SK-N-SH treated with all-trans-retinoic acid at 6 μM for 48 hours (cell line): ENCODE data around the gene NAPB.

Experiments used
- ATAC-seq: fragments of 200-7000 bp; cut with Tn5 transposase; 3 replicates; pipeline ENCODE4 v1.9.1; 2020; ENCODE audit warnings: mild to moderate bottlenecking, moderate library complexity
- ARNTL ChIP-seq: fragments of 450-650 bp; formaldehyde crosslinking; IDR thresholded peaks from 2 replicates; pipeline ENCODE4 v1.5.0; 2020; ENCODE audit warnings: low read depth, mild to moderate bottlenecking, moderate library complexity, borderline replicate concordance
- BACH2 ChIP-seq: fragments of 250-450 bp; sonication (Bioruptor Pico); IDR thresholded peaks from 2 replicates; pipeline ENCODE4 v1.9.0; 2021; ENCODE audit warnings: mild to moderate bottlenecking, borderline replicate concordance
- CREB5 ChIP-seq: fragments of 250-450 bp; sonication (Bioruptor Pico); IDR thresholded peaks from 2 replicates; pipeline ENCODE4 v1.5.1; 2020; ENCODE audit warnings: low read depth, mild to moderate bottlenecking, moderate library complexity
- CSDC2 ChIP-seq: fragments of 250-450 bp; sonication (Bioruptor Pico); IDR thresholded peaks from 2 replicates; pipeline ENCODE4 v1.5.0; 2020; ENCODE audit warnings: mild to moderate bottlenecking, moderate library complexity
- CSRNP3 ChIP-seq: fragments of 250-450 bp; sonication (Bioruptor Pico); IDR thresholded peaks from 2 replicates; pipeline ENCODE4 v1.5.1; 2021; ENCODE audit warnings: mild to moderate bottlenecking, moderate library complexity
- ESRRG ChIP-seq: fragments of 250-450 bp; sonication (Bioruptor Pico); IDR thresholded peaks from 2 replicates; pipeline ENCODE4 v1.6.1; 2021; ENCODE audit warnings: mild to moderate bottlenecking
- GLIS3 ChIP-seq: fragments of 250-450 bp; sonication (Bioruptor Pico); IDR thresholded peaks from 2 replicates; pipeline ENCODE4 v1.5.0; 2020; ENCODE audit warnings: mild to moderate bottlenecking, moderate library complexity
- ISL1 ChIP-seq: fragments of 250-450 bp; sonication (Bioruptor Pico); IDR thresholded peaks from 2 replicates; pipeline ENCODE4 v2.1.2; 2022; ENCODE audit warnings: mild to moderate bottlenecking, moderate library complexity
- OSR1 ChIP-seq: fragments of 250-450 bp; sonication (Bioruptor Pico); IDR thresholded peaks from 2 replicates; pipeline ENCODE4 v1.8.0; 2022; ENCODE audit warnings: moderate library complexity, mild to moderate bottlenecking, inconsistent platforms
- PPARA ChIP-seq: fragments of 250-450 bp; sonication (Bioruptor Pico); IDR thresholded peaks from 2 replicates; pipeline ENCODE4 v1.5.0; 2020; ENCODE audit warnings: mild to moderate bottlenecking, borderline replicate concordance
- RARB ChIP-seq: fragments of 250-450 bp; sonication (Bioruptor Pico); IDR thresholded peaks from 2 replicates; pipeline ENCODE4 v1.8.0; 2021; ENCODE audit warnings: mild to moderate bottlenecking, moderate library complexity
- SNAI2 ChIP-seq: fragments of 250-450 bp; sonication (Bioruptor Pico); IDR thresholded peaks from 2 replicates; pipeline ENCODE4 v1.5.0; 2020; ENCODE audit warnings: mild to moderate bottlenecking, moderate library complexity
- TCF4 ChIP-seq: fragments of 250-450 bp; sonication (Bioruptor Pico); IDR thresholded peaks from 2 replicates; pipeline ENCODE4 v1.8.0; 2021; ENCODE audit warnings: mild to moderate bottlenecking, moderate library complexity, borderline replicate concordance
- ZC3H10 ChIP-seq: fragments of 250-450 bp; sonication (Bioruptor Pico); IDR thresholded peaks from 2 replicates; pipeline ENCODE4 v1.5.1; 2021; ENCODE audit warnings: mild to moderate bottlenecking, moderate library complexity
- ZFP3 ChIP-seq: fragments of 250-450 bp; sonication (Bioruptor Pico); IDR thresholded peaks from 2 replicates; pipeline ENCODE4 v1.5.0; 2020; ENCODE audit warnings: mild to moderate bottlenecking, moderate library complexity
- ZFP30 ChIP-seq: fragments of 450-650 bp; formaldehyde crosslinking; IDR thresholded peaks from 2 replicates; pipeline ENCODE4 v1.5.0; 2022; ENCODE audit warnings: mild to moderate bottlenecking, moderate library complexity
- ZNF565 ChIP-seq: fragments of 450-650 bp; formaldehyde crosslinking; conservative IDR thresholded peaks from 2 replicates; pipeline ENCODE4 v1.5.0; 2020; ENCODE audit warnings: low read depth, mild to moderate bottlenecking, moderate library complexity
- ZNF8 ChIP-seq: fragments of 450-650 bp; formaldehyde crosslinking; IDR thresholded peaks from 2 replicates; pipeline ENCODE4 v1.5.0; 2020; ENCODE audit warnings: mild to moderate bottlenecking, moderate library complexity
- TF ChIP-seq, protein P1 (sequence below): fragments of 250-450 bp; sonication (Bioruptor Pico); IDR thresholded peaks from 2 replicates; pipeline ENCODE4 v1.8.0; 2020; ENCODE audit warnings: mild to moderate bottlenecking, moderate library complexity, borderline replicate concordance
- TF ChIP-seq, protein P2 (sequence below): fragments of 250-450 bp; sonication (Bioruptor Pico); IDR thresholded peaks from 2 replicates; pipeline ENCODE4 v1.8.0; 2021; ENCODE audit warnings: low read depth, mild to moderate bottlenecking, moderate library complexity, borderline replicate concordance
- TF ChIP-seq, protein P3 (sequence below): fragments of 250-450 bp; sonication (Bioruptor Pico); IDR thresholded peaks from 2 replicates; pipeline ENCODE4 v1.5.0; 2020; ENCODE audit warnings: mild to moderate bottlenecking, moderate library complexity

NAPB gene

GRCh38 chr20:23381876-23382275 is 39.4 kb downstream of the NAPB start:
- TF ChIP-seq ZC3H10, result no peak
- TF ChIP-seq CSRNP3 (CRISPR knock-in tag), result no peak
- TF ChIP-seq, protein P1, sequence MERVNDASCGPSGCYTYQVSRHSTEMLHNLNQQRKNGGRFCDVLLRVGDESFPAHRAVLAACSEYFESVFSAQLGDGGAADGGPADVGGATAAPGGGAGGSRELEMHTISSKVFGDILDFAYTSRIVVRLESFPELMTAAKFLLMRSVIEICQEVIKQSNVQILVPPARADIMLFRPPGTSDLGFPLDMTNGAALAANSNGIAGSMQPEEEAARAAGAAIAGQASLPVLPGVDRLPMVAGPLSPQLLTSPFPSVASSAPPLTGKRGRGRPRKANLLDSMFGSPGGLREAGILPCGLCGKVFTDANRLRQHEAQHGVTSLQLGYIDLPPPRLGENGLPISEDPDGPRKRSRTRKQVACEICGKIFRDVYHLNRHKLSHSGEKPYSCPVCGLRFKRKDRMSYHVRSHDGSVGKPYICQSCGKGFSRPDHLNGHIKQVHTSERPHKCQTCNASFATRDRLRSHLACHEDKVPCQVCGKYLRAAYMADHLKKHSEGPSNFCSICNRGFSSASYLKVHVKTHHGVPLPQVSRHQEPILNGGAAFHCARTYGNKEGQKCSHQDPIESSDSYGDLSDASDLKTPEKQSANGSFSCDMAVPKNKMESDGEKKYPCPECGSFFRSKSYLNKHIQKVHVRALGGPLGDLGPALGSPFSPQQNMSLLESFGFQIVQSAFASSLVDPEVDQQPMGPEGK, result no peak
- no peak for TF ChIP-seq BACH2 (CRISPR knock-in tag)
- TF ChIP-seq ZNF8 (CRISPR knock-in tag), result no peak
- no peak for TF ChIP-seq SNAI2 (CRISPR knock-in tag)
- TF ChIP-seq, protein P2, sequence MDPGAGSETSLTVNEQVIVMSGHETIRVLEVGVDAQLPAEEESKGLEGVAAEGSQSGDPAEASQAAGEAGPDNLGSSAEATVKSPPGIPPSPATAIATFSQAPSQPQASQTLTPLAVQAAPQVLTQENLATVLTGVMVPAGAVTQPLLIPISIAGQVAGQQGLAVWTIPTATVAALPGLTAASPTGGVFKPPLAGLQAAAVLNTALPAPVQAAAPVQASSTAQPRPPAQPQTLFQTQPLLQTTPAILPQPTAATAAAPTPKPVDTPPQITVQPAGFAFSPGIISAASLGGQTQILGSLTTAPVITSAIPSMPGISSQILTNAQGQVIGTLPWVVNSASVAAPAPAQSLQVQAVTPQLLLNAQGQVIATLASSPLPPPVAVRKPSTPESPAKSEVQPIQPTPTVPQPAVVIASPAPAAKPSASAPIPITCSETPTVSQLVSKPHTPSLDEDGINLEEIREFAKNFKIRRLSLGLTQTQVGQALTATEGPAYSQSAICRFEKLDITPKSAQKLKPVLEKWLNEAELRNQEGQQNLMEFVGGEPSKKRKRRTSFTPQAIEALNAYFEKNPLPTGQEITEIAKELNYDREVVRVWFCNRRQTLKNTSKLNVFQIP (CRISPR knock-in tag), result no peak
- TF ChIP-seq RARB, result no peak
- TF ChIP-seq ARNTL (CRISPR knock-in tag), result no peak
- TF ChIP-seq, protein P3, sequence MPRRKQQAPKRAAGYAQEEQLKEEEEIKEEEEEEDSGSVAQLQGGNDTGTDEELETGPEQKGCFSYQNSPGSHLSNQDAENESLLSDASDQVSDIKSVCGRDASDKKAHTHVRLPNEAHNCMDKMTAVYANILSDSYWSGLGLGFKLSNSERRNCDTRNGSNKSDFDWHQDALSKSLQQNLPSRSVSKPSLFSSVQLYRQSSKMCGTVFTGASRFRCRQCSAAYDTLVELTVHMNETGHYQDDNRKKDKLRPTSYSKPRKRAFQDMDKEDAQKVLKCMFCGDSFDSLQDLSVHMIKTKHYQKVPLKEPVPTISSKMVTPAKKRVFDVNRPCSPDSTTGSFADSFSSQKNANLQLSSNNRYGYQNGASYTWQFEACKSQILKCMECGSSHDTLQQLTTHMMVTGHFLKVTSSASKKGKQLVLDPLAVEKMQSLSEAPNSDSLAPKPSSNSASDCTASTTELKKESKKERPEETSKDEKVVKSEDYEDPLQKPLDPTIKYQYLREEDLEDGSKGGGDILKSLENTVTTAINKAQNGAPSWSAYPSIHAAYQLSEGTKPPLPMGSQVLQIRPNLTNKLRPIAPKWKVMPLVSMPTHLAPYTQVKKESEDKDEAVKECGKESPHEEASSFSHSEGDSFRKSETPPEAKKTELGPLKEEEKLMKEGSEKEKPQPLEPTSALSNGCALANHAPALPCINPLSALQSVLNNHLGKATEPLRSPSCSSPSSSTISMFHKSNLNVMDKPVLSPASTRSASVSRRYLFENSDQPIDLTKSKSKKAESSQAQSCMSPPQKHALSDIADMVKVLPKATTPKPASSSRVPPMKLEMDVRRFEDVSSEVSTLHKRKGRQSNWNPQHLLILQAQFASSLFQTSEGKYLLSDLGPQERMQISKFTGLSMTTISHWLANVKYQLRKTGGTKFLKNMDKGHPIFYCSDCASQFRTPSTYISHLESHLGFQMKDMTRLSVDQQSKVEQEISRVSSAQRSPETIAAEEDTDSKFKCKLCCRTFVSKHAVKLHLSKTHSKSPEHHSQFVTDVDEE (CRISPR knock-in tag), result no peak
- no peak for TF ChIP-seq GLIS3 (CRISPR knock-in tag)
- no peak for TF ChIP-seq PPARA (CRISPR knock-in tag)
- TF ChIP-seq CSDC2, result no peak
- no peak for TF ChIP-seq ZFP3 (CRISPR knock-in tag)
- no peak for TF ChIP-seq ZFP30 (CRISPR knock-in tag)
- no peak for TF ChIP-seq ESRRG (CRISPR knock-in tag)
- TF ChIP-seq TCF4 (CRISPR knock-in tag), result no peak
- no peak for TF ChIP-seq OSR1 (CRISPR knock-in tag)
- TF ChIP-seq ZNF565, result no peak

DNA sequence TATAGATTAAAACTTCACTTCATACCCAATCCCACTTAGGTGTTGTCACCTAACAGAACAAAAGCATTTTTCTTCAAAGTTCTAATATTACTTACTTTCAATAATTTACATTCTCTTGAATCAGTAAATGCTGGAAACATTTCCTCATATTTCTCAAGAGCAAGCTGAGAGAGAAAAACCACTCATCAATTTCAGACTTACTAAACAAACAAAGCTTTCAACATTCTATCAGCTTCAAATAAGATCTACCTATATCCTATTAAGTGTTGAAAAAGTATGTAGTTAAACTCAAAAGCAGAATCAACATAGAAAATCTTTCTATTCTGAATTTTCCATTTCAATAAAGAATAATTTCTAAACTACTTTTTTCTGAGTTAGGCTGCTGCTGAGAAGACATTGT is 41.5 kb downstream of the NAPB start:
- TF ChIP-seq, protein P2 (CRISPR knock-in tag), result no peak
- TF ChIP-seq OSR1 (CRISPR knock-in tag) (no peak), SNAI2 (CRISPR knock-in tag) (no peak), ZFP30 (CRISPR knock-in tag) (no peak), PPARA (CRISPR knock-in tag) (no peak), GLIS3 (CRISPR knock-in tag) (no peak), CREB5 (CRISPR knock-in tag) (no peak), CSDC2 (no peak)
- ATAC-seq, result no peak

More at GRCh38 chr20:23381876-23382275, 39.4 kb downstream of the NAPB start:
- no peak for ATAC-seq

GRCh38 chr20:23375827-23376226 is 45.5 kb downstream of the NAPB start:
- ATAC-seq, result no peak
- TF ChIP-seq CREB5 (CRISPR knock-in tag) (no peak), OSR1 (CRISPR knock-in tag) (no peak), ARNTL (CRISPR knock-in tag) (no peak), GLIS3 (CRISPR knock-in tag) (no peak), TCF4 (CRISPR knock-in tag) (no peak), RARB (no peak), CSRNP3 (CRISPR knock-in tag) (no peak), BACH2 (CRISPR knock-in tag) (no peak), ISL1 (CRISPR knock-in tag) (no peak), SNAI2 (CRISPR knock-in tag) (no peak)
- TF ChIP-seq, protein P2 (CRISPR knock-in tag), result no peak
